NCI-H2107 treated with DMSO at 0.1 percent for 48 hours (cell line): ENCODE results near the gene OR6Q1.
"Not testable (repeated sequence)": the region's sequence is repeated elsewhere in the genome, so short reads cannot be mapped to it uniquely, and the experiment has no call there.

Source experiments
- DNase-seq: peaks from one replicate; lab custom pipeline; 2025; ENCODE audit not compliant: unreplicated experiment; lab: John Stamatoyannopoulos, UW

OR6Q1 gene, protein sequence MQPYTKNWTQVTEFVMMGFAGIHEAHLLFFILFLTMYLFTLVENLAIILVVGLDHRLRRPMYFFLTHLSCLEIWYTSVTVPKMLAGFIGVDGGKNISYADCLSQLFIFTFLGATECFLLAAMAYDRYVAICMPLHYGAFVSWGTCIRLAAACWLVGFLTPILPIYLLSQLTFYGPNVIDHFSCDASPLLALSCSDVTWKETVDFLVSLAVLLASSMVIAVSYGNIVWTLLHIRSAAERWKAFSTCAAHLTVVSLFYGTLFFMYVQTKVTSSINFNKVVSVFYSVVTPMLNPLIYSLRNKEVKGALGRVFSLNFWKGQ

DNA sequence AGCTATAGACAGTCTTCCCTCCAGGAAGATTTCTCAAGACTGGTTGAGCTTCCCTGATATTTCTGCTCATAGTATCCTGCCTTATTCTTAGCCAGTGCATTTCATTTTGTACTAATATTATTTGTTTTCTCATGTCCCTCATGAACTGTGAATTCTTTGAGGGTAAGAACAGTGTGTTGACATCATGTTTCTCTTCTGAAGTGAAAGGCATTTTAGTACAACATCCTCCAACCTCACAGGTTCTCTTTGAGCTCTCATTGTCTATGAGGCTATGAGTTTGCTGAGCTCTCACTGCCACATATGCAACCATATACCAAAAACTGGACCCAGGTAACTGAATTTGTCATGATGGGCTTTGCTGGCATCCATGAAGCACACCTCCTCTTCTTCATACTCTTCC, at the start of gene OR6Q1:
OR6Q1 (plus strand) TSS at position 301 of the 400 bp plus-strand sequence; CDS start at position 301, 0 bp downstream.
- no peak for DNase-seq

DNA sequence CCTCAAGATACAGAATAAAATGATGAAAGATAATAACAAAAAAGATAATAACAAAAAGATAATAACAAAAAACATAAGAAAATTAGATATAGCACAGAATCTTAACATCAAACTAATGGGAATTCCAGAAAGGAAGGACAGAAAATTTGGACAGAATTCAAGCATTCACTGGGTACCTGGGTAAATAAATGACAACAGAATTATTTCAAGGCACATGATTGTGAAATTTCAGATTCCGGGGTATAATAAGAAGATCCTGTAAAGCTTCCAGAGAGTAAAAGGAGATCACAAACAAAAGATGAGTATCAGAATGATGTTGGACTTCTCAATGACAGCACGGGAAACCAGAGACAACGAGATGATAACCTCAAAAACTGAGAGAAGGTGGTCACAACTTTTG, 49.2 kb upstream of the OR6Q1 start:
- DNase-seq: no peak

DNA sequence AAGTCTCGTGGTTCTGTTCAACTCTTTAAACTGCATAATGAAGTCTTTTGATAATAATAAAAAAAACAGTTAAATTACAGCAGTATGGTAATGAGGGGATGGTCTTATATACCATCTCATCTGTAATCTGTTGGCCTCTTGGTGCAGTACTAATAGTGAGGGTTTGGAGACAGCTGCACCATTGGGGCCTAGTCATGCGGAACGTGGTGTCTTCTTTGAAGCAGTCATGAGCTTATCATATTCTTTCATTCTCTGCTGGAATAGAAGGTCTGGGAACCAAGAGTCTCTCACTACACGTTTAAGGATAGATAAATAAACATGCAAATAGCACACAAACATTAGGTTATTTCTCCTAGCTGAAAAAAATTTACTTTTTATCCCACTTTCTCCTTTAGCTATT, 48.0 kb upstream of the OR6Q1 start:
- no peak for DNase-seq

DNA sequence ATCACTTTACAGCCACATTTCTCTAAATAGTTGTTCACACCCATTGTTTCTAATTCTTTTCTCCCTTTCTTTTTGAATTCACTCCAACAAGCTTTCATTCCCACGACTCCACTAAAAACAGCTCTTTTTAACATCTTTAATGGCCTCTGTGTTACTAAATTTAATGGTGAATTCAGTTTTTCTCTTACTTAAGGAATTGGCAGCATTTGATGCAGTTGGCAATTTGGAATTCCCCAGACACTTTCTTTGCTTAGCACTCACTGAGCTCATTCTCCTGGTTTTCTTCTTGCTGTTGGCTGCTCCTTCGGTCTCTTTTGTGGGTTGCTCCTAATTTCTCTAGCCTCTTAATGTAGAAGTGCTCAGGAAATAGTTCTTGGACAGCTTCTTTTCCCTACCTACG, 47.6 kb upstream of the OR6Q1 start:
- no peak for DNase-seq

DNA sequence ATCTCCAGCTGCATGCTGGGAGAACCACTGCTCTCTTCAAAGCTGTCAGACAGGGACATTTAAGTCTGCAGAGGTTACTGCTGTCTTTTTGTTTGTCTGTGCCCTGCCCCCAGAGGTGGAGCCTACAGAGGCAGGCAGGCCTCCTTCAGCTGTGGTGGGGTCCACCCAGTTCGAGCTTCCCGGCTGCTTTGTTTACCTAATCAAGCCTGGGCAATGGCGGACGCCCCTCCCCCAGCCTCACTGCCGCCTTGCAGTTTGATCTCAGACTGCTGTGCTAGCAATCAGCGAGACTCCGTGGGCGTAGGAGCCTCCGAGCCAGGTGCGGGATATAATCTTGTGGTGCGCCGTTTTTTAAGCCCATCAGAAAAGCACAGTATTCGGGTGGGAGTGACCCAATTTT, 31.2 kb upstream of the OR6Q1 start:
- not testable (repeated sequence) for DNase-seq

DNA sequence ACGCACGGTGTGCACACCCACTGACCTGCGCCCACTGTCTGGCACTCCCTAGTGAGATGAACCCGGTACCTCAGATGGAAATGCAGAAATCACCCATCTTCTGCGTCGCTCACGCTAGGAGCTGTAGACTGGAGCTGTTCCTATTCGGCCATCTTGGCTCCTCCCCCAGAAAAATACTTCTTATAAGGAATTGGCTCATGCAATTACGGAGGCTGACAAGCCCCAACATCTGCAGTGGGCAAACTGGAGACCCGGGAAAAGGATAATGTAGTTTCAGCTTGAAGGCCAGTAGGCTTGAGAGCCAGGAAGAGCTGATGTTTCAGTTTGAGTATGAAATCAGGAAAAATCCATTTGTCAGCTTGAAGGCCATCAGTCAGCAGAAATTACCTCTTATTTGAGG, 30.7 kb upstream of the OR6Q1 start:
- not testable (repeated sequence) for DNase-seq

DNA sequence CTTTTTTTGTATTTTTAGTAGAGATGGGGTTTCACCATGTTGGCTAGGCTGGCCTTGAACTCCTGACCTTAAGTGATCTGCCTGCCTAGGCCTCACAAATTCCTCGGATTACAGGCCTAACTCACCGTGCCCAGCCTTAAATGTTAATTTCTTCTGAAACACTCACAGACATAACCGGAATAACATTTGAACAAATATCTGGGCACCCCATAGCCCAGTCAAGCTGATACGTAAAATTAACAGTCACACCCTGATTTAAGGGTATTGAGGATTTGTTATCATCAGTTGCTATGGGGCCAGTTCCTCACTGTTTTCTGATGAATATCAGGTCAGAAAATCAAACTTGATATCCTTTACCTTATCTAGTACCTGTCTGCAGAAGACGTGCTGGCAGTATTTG, 30.1 kb upstream of the OR6Q1 start:
- DNase-seq: no peak

DNA sequence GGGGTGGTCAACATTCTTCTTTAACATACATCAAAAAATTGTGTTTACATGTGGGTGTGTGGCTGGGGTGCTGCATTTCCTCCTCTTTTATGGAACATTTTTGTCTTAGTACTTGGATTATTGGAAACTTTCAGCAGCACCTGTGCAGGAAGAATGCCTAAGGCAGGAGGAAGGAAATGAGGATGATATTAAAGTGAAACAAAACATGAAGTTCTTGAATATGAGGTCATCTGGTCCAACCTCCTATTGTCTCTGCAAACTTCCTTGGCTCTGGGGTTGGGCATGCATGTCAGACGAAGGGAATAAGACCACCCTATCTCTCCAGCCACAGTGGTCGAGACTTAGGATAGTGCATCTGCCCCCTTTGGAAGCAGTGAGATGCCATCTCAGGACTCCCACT, 27.7 kb upstream of the OR6Q1 start:
- DNase-seq: no peak

DNA sequence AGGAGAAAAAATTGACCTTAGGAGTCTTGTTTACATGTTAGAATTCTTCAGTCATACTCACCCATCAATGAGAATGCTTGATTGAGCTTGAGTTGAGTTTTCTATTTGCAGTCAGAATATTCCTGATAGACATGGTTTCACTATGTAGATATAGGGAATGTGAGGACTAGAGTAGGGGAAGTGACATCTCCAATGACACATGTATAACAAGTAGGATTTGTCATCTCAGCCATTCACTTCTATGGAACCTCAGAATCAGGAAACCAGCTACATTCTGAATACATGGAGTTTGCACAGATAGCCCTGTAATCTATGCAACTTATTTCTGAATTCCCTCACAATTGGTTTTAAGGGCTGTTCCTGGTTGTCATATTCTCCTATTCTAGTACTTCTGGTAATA, 27.2 kb upstream of the OR6Q1 start:
- no peak for DNase-seq

DNA sequence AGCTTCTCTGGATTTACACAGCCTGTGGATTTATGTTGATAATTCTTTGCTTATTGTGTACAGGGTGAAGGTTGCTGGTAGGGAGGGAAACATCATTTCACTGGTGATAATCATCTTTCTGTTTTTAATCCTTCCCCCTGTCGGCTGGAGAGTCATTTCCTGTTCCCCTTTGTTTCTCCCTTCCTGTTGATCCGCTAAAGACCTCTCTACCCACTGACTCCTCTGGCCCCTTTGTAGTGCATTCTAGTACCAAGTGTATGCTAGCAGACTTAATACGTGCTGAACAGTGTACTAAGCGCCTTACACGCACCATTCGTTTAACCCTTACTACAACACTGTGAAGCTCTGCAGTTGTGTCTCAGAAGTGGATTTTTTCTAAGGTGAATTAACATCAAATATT, 26.1 kb upstream of the OR6Q1 start:
- DNase-seq: no peak

DNA sequence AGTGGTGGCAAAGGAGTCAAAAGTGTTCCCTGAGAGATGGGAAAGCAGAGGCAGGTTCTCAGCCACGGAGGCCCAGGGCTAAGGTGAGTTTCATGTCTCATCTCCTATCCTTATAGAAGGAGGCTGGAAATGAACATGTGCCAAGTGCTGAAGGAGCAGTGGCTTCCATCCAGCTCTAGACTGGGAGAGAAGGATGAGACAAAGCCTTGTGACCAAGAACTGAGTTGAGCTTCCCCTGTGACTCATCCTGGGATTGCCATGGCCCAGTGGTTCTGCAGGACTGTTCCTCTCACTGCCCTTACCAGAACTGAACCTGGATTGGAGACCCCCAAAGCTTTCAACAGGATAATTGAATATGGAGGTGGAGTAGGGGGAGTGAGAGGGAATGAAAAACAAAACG, 23.8 kb upstream of the OR6Q1 start:
- no peak for DNase-seq

DNA sequence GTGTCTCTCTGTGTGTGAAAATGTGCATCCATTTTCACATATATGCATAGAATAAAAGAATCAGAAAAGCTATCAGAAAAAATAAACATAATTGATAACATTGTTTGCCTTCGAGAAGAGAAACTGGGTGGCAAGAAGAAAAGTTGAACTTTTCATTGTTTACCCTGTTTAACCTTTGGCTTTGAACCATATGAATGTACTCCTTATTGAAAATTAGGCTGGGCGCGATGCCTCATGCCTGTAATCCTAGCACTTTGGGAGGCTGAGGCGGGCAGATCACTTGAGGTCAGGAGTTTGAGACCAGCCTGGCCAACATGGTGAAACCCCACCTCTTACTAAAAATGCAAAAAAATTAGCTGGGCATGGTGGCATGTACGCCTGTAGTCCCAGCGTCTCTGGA, 19.0 kb upstream of the OR6Q1 start:
- DNase-seq: no peak

DNA sequence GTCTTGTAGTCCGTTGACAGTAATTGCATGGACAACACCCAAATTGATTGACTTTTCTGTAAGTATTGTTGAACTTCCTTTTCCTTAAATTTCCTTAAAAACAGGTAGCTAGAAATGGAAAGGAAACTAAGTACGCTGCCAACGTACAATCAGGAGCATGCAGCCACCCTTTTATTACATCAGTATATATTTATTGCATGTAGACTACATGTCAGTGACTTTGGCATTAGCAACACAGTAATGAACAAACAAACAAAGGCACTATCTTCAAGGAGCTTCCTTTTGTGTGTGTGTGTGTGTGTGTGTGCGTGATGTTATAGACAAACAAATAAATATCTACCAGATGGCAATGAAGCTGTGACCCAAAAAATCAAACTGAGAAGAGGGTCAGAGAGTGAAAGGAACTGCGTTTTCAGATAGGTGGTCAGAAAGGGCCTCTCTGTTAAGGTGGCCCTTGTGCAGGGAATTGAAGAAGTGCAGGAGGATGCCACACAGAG, 7.3 kb upstream of the OR6Q1 start, which contains the start of gene OR9Q1:
OR9Q1 (plus strand) TSS at position 447 of the 497 bp plus-strand sequence. CDS start 155,564 bp downstream, outside the sequence.
- DNase-seq: no peak

DNA sequence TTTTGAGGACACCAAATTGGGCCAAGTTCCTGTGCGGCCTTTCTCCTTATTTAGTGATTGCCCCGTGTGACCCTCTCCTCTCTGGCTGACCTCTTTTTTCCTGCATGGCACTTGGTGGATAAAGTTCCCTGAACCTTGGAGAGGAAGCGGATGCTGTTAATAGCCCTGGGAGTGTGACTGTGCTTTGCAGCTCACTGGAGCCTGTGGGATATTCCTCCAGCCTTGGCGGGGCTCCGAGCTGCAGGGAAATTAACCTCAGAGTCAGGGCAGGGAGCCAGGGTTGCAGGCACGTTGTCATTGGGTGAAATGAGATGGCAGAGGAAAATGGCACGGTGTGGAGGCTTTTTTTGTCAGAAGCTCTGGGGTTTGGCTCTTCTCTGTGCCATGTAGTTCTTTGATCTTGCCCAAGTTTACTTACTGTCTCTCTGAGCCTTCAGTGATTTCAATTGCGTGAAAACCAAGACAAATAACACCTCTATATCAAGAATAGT, 6.1 kb upstream of the OR6Q1 start:
- no peak for DNase-seq

DNA sequence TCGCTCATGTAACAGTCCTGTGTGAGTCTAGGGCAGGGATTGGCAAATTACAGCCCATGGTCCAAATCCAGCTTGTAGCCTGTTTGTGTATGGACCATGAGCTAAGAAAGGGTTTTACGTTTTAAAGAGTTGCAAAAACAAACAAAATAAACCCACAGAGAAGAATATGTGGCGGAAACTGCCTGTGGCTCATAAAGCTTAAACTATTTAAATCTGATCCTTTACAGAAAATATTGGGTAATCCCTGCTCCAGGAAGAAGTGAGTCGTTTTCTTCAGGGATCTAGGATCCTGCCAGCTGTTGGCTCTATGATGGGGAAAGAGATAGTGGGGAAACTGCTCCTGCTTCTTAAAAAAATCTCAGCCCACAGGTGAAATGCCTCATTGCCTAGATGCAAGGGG, 3.4 kb upstream of the OR6Q1 start:
- no peak for DNase-seq

DNA sequence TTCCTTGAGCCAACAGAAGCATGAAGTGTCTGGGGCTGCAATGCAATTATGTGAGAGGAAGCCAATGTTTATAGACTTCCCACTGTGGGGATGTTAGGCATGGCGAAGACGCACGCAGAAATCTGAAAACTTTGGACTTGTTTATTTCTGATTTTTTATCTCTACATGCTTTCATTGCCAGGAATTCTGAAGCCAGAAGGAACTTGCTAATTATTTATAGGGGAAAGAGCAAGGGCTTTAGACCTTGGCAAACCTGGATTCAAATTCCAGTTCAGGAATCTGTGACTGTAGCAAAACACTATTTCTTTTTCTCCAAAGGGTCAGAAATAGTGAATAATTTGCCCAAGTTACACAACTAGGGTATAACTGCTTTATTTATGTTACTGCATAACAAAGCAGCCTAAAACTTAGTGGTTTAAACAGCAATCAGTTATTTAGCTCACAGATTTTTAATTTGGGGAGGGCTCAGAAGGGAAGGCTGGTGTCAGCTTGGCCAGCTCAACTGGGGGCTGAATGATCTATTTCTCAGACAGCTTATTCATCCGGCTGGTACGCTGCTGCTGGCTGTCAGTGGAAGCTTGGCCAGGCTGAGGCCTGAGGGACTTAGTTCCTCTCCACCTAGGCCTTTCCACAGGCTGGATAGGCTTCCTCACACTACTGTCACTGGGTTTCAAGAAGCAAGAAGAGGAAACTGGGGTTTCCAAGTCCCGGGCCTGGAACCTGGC, 1.9 kb upstream of the OR6Q1 start:
- no peak for DNase-seq

DNA sequence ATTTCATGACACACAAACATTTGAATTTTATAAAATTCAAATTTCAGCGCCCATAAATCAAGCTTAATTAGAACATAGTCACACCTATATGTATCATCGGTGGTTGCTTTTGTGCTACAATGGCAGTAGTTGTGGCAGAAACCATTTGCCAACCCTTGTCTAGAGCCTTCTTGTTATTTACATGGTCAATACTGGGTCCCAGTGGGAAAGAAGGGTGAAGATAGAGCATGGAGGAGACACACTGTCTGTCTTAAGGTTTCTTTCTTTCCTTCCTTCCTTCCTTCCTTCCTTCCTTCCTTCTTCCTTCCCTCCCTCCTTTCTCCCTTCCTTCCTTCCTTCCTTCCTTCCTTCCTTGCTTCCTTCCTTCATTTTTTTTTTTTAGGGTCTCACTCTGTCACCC, 3.7 kb downstream of the OR6Q1 start:
- DNase-seq: no peak

DNA sequence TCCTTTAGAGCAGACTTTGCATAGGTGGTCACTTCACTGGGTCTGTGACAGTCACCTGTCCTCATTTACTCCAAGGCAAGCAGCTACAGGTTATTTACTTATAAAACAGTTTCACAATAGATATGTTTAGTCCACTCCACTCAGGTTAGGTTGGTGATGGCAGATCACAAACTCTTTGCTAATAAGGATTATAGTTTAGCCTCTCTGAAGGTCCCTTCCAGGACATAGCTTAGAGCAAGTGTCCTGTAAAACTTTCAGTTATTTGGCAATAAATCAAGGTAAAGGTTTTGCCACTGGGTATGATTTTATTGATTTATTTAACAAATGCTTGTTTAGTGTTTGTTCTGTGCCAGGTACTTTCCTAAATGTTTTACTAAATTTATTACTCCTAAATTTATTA, 8.8 kb downstream of the OR6Q1 start:
- DNase-seq: no peak

DNA sequence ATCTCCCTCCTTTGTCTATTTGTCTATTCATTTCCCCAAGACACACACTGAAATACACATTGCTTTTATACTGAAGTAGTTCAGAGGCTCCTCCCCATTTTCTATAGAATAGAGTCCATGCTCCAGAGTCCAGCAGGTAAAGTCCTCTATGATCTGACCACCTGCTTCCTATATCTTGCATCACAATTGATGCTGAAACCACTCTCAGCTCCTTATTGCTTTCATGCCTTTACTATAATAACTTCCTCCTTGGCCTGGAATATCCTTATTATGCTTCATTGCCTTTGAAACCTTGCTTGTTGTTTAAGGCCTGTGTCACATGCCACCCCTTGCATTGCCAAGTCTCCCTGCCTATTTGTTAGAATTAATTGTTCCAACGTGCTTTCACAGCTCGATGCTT, 12.6 kb downstream of the OR6Q1 start:
- no peak for DNase-seq

DNA sequence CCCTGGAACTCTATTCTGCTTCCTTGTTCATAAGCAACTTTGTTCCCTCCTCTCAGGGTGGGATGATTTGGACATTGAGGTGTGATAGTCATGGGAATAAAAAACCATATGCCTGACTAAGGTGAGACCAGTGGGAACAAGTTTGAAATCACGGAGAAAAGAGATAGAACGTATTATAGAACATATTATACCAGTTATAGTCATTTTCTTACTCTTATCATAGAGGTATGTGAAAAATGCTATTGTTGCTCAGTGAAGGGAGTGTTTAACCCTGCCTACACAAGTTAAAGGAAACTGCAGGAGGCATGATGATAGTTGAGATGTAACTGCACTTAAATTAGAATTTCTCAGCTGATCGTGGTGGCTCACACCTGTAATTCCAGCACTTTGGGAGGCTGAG, 15.5 kb downstream of the OR6Q1 start:
- DNase-seq: no peak

DNA sequence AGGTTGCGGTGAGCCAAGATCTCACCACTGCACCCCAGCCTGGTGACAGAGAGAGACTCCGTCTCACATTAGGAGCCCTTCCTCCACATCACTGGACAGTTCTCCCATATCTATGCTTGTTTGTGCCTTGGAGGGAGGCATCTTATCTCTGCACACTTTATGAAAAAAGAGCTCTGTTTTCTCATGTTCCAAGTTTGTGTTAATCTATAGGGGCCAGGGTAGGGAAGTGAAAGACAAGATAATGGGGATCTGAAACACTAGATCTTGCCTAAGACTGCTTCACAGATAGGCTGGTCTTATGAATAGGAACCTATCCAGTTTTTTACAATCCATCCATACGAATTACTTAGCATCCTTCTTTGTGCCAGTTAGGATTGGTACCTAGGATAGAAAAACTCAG, 17.1 kb downstream of the OR6Q1 start:
- DNase-seq: no peak

DNA sequence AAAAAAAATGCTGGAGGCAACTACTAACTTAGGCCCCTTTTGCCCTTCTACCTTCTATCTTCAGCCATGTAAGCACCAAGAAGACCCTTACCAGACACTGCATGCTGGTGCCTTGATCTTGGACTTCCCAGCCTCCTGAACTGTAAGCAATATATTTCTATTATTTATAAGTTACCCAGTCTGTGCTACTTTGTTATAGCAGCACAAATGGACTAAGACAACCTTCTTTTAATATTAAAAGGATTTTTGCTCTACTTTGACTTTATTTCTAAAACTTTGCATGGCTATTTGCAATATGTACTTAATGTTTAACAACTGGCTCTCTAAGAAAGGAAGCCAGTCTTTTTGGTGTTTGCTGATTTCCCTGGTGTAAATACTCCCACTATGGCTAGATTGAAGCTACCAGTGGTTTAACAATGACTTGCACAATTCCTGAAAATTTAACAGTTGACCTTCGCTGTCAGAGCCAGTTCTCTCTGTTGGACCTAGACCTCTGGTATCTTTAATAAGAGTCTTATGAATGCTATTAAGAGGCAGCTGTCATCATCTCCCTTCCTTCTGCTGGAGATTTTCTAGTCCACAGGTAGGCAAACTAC, 25.2 kb downstream of the OR6Q1 start:
- no peak for DNase-seq
